Testis (tissue), 5 donors: ENCODE results near the gene BCR. TPM values are rescaled to one million over a fixed set of nuclear protein-coding genes. Genes with fewer than 3 reads are reported as not detected.

Source experiments
- DNase-seq: peaks from one replicate; pipeline ENCODE4 v3.0.0-alpha.2; 2019
- H3K27ac ChIP-seq, 2 donors: fragments of 200-600 bp; sonication (generic); one replicate each; pipeline ENCODE4 v1.5.1; 2019
- H3K27me3 ChIP-seq: fragments of 200-600 bp; sonication (generic); one replicate; pipeline ENCODE4 v1.5.1; 2019
- H3K36me3 ChIP-seq: fragments of 200-600 bp; sonication (generic); one replicate; pipeline ENCODE4 v1.5.1; 2017; ENCODE audit warnings: low read depth; ENCODE audit errors: missing control alignments
- H3K4me1 ChIP-seq: fragments of 200-600 bp; sonication (generic); one replicate; pipeline ENCODE4 v1.5.1; 2019
- H3K4me3 ChIP-seq, 2 donors: fragments of 200-600 bp; sonication (generic); one replicate each; pipeline ENCODE4 v1.5.1; 2017 to 2019
- H3K9me3 ChIP-seq: fragments of 200-600 bp; sonication (generic); one replicate; pipeline ENCODE4 v1.5.1; 2017
- POLR2A ChIP-seq: fragments of 450-650 bp; IDR thresholded peaks from one replicate; pipeline ENCODE4 v1.6.1; 2017; ENCODE audit warnings: antibody characterized with exemption, mild to moderate bottlenecking, moderate library complexity
- WGBS, 2 donors: methylation state at CpG; one replicate each; pipeline ENCODE4 v1.1.5; 2018; 5-methylcytosine and 5-hydroxymethylcytosine counted together
- intact Hi-C: fragments of 100-400 bp; cut with DNase I; formaldehyde crosslinking; loops from one replicate; pipeline ENCODE4 v1.15.1; 2023; ENCODE audit warnings: low total_unique reads
- long read RNA-seq, 2 donors: transcript quantifications; one replicate each; lab custom pipeline, GENCODE V29; 2026
- polyA plus RNA-seq: library from polyadenylated mRNA; stranded (reverse); fragments of 350-450 nt; fragmentation: Illumina TruSeq; extraction: RNeasy Lipid Tissue Mini Kit (QIAGEN cat#74804); gene quantifications from one replicate; pipeline ENCODE4 v1.2.3, GENCODE V29; 2014; ENCODE audit warnings: low read depth, low replicate concordance; ENCODE audit not compliant: insufficient read depth
- total RNA-seq, 2 donors: library from RNA; depleted of rRNA; stranded (reverse); fragments of >200 nt; gene quantifications; one replicate each; pipeline ENCODE4 v1.2.3, GENCODE V29; 2016
- TF ChIP-seq, protein P1 (sequence below), 3 experiments: fragments of 450-650 bp in 2 of 3; fragments of 200-600 bp in 1 of 3; sonication (generic) in 1 of 3; IDR thresholded peaks; one replicate each; pipeline ENCODE4 v1.5.1; 2016 to 2019; ENCODE audit warnings: antibody characterized with exemption in 3 of 3, mild to moderate bottlenecking in 2 of 3, moderate library complexity in 1 of 3

Gene BCR
- 100 to 1,000 TPM; 105 to 108 TPM for total RNA-seq
- 52.5 TPM for polyA plus RNA-seq
- long read RNA-seq, donor 1, full-length matches to known transcripts = 4 of 4 reads
- long read RNA-seq, donor 1, partial matches to known transcripts = 0 of 4 reads
- long read RNA-seq, donor 1, other reads (novel, unspliced or antisense) = 0 of 4 reads
- long read RNA-seq, donor 2, full-length matches to known transcripts = 2 of 7 reads
- long read RNA-seq, donor 2, partial matches to known transcripts = 5 of 7 reads
- long read RNA-seq, donor 2, other reads (novel, unspliced or antisense) = 0 of 7 reads

DNA sequence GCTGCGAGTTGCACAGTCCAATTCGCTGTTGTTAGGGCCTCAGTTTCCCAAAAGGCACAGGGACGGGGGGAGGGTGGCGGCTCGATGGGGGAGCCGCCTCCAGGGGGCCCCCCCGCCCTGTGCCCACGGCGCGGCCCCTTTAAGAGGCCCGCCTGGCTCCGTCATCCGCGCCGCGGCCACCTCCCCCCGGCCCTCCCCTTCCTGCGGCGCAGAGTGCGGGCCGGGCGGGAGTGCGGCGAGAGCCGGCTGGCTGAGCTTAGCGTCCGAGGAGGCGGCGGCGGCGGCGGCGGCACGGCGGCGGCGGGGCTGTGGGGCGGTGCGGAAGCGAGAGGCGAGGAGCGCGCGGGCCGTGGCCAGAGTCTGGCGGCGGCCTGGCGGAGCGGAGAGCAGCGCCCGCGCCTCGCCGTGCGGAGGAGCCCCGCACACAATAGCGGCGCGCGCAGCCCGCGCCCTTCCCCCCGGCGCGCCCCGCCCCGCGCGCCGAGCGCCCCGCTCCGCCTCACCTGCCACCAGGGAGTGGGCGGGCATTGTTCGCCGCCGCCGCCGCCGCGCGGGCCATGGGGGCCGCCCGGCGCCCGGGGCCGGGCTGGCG is at the start of gene BCR:
Gene BCR (plus strand): TSS at position 209 of the 592 bp plus-strand sequence. CDS start 452 bp downstream, outside the sequence.
- 0 to 1% methylated on average over 9 to 19 of the region's 88 CpGs for WGBS, 2 donors
- Histone ChIP-seq H3K4me3 (peak within 1 kb of the TSS; percentile 59 to 60), H3K4me1 (peaks cover 50% of the 10 kb centered on the region), H3K9me3 (no peaks in the 10 kb centered on the region), H3K27me3 (no peaks in the 10 kb centered on the region), H3K36me3 (no peaks in the 10 kb centered on the region), H3K27ac (peak within 1 kb of the TSS; percentile 75 to 86)
- no peak for TF ChIP-seq POLR2A
- TF ChIP-seq, protein P1, sequence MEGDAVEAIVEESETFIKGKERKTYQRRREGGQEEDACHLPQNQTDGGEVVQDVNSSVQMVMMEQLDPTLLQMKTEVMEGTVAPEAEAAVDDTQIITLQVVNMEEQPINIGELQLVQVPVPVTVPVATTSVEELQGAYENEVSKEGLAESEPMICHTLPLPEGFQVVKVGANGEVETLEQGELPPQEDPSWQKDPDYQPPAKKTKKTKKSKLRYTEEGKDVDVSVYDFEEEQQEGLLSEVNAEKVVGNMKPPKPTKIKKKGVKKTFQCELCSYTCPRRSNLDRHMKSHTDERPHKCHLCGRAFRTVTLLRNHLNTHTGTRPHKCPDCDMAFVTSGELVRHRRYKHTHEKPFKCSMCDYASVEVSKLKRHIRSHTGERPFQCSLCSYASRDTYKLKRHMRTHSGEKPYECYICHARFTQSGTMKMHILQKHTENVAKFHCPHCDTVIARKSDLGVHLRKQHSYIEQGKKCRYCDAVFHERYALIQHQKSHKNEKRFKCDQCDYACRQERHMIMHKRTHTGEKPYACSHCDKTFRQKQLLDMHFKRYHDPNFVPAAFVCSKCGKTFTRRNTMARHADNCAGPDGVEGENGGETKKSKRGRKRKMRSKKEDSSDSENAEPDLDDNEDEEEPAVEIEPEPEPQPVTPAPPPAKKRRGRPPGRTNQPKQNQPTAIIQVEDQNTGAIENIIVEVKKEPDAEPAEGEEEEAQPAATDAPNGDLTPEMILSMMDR (IDR thresholded peaks at IDR 0.05) = peak in 2 of 3 experiments; percentile 9 to 29
- DNase-seq = peak; percentile 83
- intact Hi-C loops = no loop called here

DNA sequence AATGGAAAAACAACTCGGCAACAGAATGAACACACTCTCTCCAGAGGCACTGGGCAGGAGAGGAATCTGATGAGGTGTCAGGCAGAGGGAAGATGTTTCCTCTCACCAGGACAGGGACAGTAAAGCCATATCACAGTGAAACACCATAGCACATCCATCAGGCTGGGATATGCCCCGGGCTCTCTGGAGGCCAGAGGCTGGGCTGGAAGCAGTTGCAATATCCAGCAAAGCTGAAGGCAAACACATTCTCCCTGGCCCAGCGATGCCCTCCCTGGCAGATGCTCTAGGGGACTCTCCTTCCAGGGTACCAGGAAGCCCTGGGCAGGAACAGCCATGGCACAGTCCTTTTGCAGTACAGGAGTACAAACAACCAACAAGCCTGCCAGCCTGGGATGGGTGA is 49.6 kb upstream of the BCR start:
- no peak for TF ChIP-seq POLR2A
- TF ChIP-seq, protein P1 (IDR thresholded peaks at IDR 0.05) = no peak
- intact Hi-C loops = no loop called here

GRCh38 chr22:23131931-23132330 is 48.4 kb upstream of the BCR start:
- Histone ChIP-seq H3K27me3 (no peaks in the 10 kb centered on the region), H3K27ac (no peak overlapping the region), H3K4me3 (no peak overlapping the region), H3K36me3 (no peaks in the 10 kb centered on the region), H3K9me3 (no peaks in the 10 kb centered on the region), H3K4me1 (peaks cover 4% of the 10 kb centered on the region)
- DNase-seq = no peak
- no peak for TF ChIP-seq POLR2A
- TF ChIP-seq, protein P1 (IDR thresholded peaks at IDR 0.05) = no peak
- intact Hi-C loops = no loop called here
- WGBS, 2 donors = 77 to 92% methylated on average over 6 of the region's 6 CpGs

More for the DNA sequence above, 49.6 kb upstream of the BCR start:
- Histone ChIP-seq H3K36me3 (no peaks in the 10 kb centered on the region), H3K4me1 (peaks cover 4% of the 10 kb centered on the region), H3K27me3 (no peaks in the 10 kb centered on the region), H3K27ac (no peak overlapping the region), H3K4me3 (no peak overlapping the region), H3K9me3 (no peaks in the 10 kb centered on the region)
- WGBS, 2 donors = 85 to 87% methylated on average over 2 to 3 of the region's 3 CpGs
- DNase-seq = no peak

DNA sequence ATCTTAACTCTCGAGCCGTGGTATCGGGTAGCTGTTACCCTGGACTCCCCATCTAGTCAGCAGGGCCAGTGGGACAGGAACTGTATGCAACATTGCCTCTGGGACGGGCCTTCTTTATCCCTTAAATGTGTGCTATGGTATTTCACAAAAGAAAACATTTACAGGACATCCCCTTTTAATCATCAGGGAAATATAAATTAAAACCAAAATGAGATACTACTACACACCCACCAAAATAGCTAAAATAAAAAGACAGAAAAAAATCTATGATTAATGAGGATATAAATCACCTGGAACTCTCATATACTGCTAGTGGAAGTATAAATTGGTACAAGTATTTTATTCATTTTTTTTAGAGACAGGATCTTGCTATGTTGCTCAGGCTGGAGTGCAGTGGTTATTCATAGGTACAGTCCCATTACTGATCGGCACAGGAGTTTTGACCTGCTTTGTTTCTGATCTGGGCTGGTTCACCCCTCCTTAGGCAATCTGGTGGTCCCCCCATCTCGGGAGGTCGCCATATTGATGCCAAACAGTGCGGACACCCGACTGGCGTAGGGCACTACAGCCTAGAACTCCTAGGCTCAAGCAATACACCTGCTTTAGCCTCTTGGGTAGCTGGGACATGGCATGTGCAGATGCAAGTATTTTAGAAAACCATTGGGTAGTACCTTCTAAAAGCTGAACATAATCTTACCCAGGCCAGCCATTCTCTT is 47.8 kb upstream of the BCR start:
- H3K27ac ChIP-seq = no peak overlapping the region
- H3K4me3 ChIP-seq = no peak overlapping the region
- 94 to 96% methylated on average over 7 to 10 of the region's 10 CpGs for WGBS, 2 donors
- H3K4me1 ChIP-seq = peaks cover 4% of the 10 kb centered on the region
- H3K27me3 ChIP-seq = no peaks in the 10 kb centered on the region
- DNase-seq = no peak
- intact Hi-C loops = no loop called here
- TF ChIP-seq POLR2A = no peak
- TF ChIP-seq, protein P1 (IDR thresholded peaks at IDR 0.05) = no peak
- no peaks in the 10 kb centered on the region for H3K36me3 ChIP-seq
- H3K9me3 ChIP-seq = no peaks in the 10 kb centered on the region
